ENCODE measurements around the gene GALNT18. TPM values are rescaled to one million over a fixed set of nuclear protein-coding genes. Genes with fewer than 3 reads are reported as not detected.

The GALNT18 gene
- total RNA-seq, 1 experiment from 2014 or later = 1.7 TPM

GRCh38 chr11:11247086-11247485 lies 374.7 kb downstream of the GALNT18 start:
- no peak overlapping the region for H3K9ac ChIP-seq (ENCODE audit: extremely low read depth, insufficient read length, low read length)
- H4K5ac ChIP-seq (ENCODE audit: insufficient read length, low read depth, low read length) = no peak overlapping the region
- H2BK20ac ChIP-seq (ENCODE audit: low read depth, low read length, poor library complexity, severe bottlenecking) = no peak overlapping the region
- no peak overlapping the region for H3K4ac ChIP-seq (ENCODE audit: low read depth, low read length)
- peaks cover 19 to 23% of the 10 kb centered on the region in 2 experiments for H3K4me1 Mint-ChIP-seq
- TF ChIP-seq, protein P1, sequence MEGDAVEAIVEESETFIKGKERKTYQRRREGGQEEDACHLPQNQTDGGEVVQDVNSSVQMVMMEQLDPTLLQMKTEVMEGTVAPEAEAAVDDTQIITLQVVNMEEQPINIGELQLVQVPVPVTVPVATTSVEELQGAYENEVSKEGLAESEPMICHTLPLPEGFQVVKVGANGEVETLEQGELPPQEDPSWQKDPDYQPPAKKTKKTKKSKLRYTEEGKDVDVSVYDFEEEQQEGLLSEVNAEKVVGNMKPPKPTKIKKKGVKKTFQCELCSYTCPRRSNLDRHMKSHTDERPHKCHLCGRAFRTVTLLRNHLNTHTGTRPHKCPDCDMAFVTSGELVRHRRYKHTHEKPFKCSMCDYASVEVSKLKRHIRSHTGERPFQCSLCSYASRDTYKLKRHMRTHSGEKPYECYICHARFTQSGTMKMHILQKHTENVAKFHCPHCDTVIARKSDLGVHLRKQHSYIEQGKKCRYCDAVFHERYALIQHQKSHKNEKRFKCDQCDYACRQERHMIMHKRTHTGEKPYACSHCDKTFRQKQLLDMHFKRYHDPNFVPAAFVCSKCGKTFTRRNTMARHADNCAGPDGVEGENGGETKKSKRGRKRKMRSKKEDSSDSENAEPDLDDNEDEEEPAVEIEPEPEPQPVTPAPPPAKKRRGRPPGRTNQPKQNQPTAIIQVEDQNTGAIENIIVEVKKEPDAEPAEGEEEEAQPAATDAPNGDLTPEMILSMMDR (conservative IDR thresholded peaks at IDR 0.05) = no peak
- H3K27me3 Mint-ChIP-seq (ENCODE audit: low read depth) = peaks cover 6% of the 10 kb centered on the region
- no CpG with 5 or more reads among the region's 6 CpGs for WGBS (ENCODE audit: extremely low coverage, insufficient read length, low lambda C conversion rate)
- H2BK12ac ChIP-seq (ENCODE audit: insufficient read length, low read depth, low read length) = no peak overlapping the region
- no peaks in the 10 kb centered on the region for H3K27me3 ChIP-seq (ENCODE audit: insufficient read depth, low read length)
- H3K4me1 ChIP-seq (ENCODE audit: insufficient read depth, low read length) = peaks cover 5% of the 10 kb centered on the region
- H3K9me3 ChIP-seq (ENCODE audit: control insufficient read depth, low read depth, low read length) = no peaks in the 10 kb centered on the region
- H3K27ac Mint-ChIP-seq = peak overlapping the region in 1 of 3 experiments; percentile 4; a peak in 1 of 7 replicates
- no peak overlapping the region for H3K23ac ChIP-seq (ENCODE audit: insufficient read length, low read depth, low read length)
- H3K56ac ChIP-seq (ENCODE audit: insufficient read length, low read depth, low read length) = no peak overlapping the region
- no peak for DNase-seq
- no peak overlapping the region for H3K27ac ChIP-seq (ENCODE audit: insufficient read length, low read depth, low read length)
- H3K4me3 Mint-ChIP-seq = peak overlapping the region in 1 of 2 experiments; percentile 23; a peak in 1 of 5 replicates
- no peak overlapping the region for H4K8ac ChIP-seq (replicated peaks; ENCODE audit: insufficient read length, low read depth, low read length)
- no peak overlapping the region for H3K18ac ChIP-seq (ENCODE audit: insufficient read length, low read depth, low read length)
- peaks cover 16% of the 10 kb centered on the region in 2 experiments for H3K9me3 Mint-ChIP-seq
- H2AK5ac ChIP-seq (ENCODE audit: insufficient read length, low read length) = no peak overlapping the region
- H3K4me2 ChIP-seq (ENCODE audit: insufficient read depth, insufficient read length, low read length) = no peak overlapping the region
- no peak overlapping the region for H2AFZ ChIP-seq (ENCODE audit: low read length)
- no peak overlapping the region for H2BK120ac ChIP-seq (ENCODE audit: low read depth, low read length, poor library complexity, severe bottlenecking)
- no peak overlapping the region for H4K91ac ChIP-seq (ENCODE audit: insufficient read length, low read depth, low read length)
- peaks cover 0 to 7% (median 7%) of the 10 kb centered on the region in 3 experiments; a peak in 5 of 7 replicates for H3K36me3 Mint-ChIP-seq (ENCODE audit: insufficient read depth in 1 of 3, low read depth in 3 of 3)
- no peaks in the 10 kb centered on the region for H3K79me2 ChIP-seq (ENCODE audit: insufficient read depth, low read length)
- H3T11ph ChIP-seq (ENCODE audit: low read length) = no peak overlapping the region
- no peaks in the 10 kb centered on the region for H3K23me2 ChIP-seq (ENCODE audit: insufficient read length, low read depth, low read length, poor library complexity, severe bottlenecking)
- no peaks in the 10 kb centered on the region for H4K20me1 ChIP-seq (ENCODE audit: control insufficient read depth, insufficient read depth, insufficient read length)
- H3K14ac ChIP-seq (ENCODE audit: insufficient read depth, low read length) = no peak overlapping the region
- no peak overlapping the region for H2BK5ac ChIP-seq (ENCODE audit: insufficient read length, low read length)
- H2BK15ac ChIP-seq (ENCODE audit: low read depth, low read length) = no peak overlapping the region
- H3K79me1 ChIP-seq (ENCODE audit: insufficient read depth, low read depth, low read length, poor library complexity, severe bottlenecking) = no peaks in the 10 kb centered on the region
